Measurements from ENCODE around the gene NAA20. TPM values are rescaled to one million over a fixed set of nuclear protein-coding genes. Genes with fewer than 3 reads are reported as not detected.

Gene NAA20
- total RNA-seq: 54.3 TPM

- peak; percentile 93 for DNase-seq (ENCODE audit: low spot score)
Measured at GRCh38 chr20:20017001-20017843, at the start of gene NAA20. Gene NAA20, plus strand, starts transcription at chr20:20017362. Its CDS starts 35 bp downstream, at chr20:20017397.

- no peak for DNase-seq (ENCODE audit: low spot score)
Measured at GRCh38 chr20:19967445-19967844, 49.7 kb upstream of the NAA20 start.

DNA sequence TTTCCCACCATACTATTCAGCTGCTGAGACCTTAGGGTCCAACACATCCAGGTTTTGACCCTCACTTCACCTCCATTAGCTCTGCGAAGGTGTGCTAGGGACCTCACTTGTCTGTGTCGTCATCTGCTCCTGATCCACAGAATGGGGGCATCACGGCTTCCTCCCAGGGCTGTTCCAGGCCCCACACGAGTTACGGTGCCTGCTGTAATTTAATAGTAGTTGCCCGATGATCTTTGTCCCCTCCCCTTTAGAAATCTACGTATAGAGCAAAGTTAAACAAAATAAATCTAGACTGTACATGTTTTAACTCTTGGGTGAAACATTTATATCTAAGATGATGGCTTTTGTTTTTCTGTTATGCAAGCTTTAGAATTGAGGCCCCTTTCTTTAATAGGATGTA is 49.1 kb upstream of the NAA20 start:
- no peak for DNase-seq (ENCODE audit: low spot score)

- no peak for DNase-seq (ENCODE audit: low spot score)
Measured at GRCh38 chr20:19968466-19969073, 48.6 kb upstream of the NAA20 start.

DNA sequence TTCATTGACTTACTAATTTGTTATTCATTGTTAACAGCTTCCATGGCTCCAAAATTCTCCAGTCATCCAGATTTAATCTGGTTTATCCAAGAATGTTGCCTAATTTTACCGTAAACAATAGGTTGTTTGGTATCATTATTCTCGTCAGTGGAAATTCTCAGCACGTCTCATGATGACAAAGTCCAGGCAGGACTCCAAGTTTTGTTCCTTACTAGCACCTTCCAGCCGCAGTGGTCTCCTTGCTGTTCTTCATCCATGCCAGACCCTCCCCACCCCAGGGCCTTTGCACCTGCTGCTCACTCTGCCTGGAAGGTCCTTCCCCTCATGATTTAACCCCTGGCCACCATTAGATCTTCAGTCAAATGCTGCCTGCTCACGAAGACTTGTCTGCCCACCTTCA is 48.1 kb upstream of the NAA20 start:
- no peak for DNase-seq (ENCODE audit: low spot score)

GRCh38 chr20:19969507-19970255 is 47.5 kb upstream of the NAA20 start:
- DNase-seq (ENCODE audit: low spot score): no peak

DNA sequence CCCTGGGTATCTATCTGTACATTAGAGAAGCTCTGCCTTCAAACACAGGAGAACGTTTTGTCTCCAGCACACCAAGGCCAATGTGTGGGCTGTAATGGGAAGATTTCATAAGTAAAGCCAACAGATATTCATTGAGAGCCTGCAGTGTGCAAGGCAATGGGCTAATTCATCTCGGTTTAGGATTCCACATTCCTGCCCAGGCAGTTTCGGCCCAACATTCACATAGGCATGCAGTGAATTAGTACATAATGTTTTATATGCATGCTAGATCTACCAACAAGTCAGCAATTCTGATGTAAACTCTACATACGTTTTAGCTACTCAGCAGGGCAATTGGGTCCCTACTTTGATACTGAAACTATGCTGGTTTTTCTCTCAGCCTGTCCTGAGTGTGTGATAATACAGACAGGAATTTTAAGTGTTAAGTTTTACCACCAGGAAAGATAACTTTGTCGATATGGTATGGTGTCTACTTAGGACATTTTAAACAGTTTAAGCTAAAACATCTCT is 46.9 kb upstream of the NAA20 start:
- no peak for DNase-seq (ENCODE audit: low spot score)

GRCh38 chr20:19971116-19971515 is 46.0 kb upstream of the NAA20 start:
- no peak for DNase-seq (ENCODE audit: low spot score)

- DNase-seq (ENCODE audit: low spot score): peak; percentile 53
Measured at GRCh38 chr20:19973961-19974629, 43.1 kb upstream of the NAA20 start.

- DNase-seq (ENCODE audit: low spot score): peak; percentile 79
Measured at GRCh38 chr20:19974630-19975435, 42.3 kb upstream of the NAA20 start.

GRCh38 chr20:19975436-19975799 is 41.7 kb upstream of the NAA20 start:
- DNase-seq (ENCODE audit: low spot score): peak; percentile 21

- DNase-seq (ENCODE audit: low spot score): no peak
Measured at GRCh38 chr20:19975901-19976300, 41.3 kb upstream of the NAA20 start.

DNA sequence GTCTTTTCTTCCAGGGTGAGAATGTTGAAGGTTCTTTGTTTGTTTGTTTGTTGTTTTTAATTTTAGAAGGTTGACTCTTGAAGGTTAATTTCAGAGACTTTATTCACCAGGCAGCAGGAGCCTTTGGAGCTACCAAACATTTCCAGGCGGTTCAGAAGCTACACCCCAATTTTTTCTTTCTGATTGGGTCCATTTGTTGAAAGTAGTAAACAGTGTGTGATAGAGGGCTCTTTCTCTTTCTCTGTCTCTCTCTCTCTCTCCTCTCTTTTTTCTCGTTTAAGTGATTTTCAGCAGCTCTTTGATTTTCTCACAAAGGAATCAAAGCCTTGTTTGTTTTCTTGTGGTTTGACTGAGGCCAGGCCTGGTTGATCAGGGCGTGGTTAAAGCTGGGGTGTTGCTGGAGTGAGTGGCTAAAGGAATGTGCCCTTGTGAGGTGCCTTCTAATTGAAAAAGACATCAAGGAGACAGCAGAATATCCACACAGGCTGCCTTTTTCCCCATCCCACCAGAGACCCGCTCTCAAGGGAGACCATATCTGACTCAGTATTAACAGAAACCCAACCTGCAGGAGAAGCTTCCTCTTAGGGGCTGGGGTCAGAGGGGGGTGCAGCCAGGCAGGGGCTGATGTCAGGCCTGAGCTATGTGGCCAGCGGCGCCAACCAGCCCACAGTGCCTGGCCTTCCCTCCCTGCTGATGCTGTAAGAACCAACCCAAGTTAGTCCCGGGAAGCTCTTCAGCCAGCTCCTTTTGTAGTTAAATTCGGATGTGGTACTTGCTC is 40.4 kb upstream of the NAA20 start:
- DNase-seq (ENCODE audit: low spot score): peak; percentile 57

- DNase-seq (ENCODE audit: low spot score): no peak
Measured at GRCh38 chr20:19977373-19977770, 39.8 kb upstream of the NAA20 start.

DNA sequence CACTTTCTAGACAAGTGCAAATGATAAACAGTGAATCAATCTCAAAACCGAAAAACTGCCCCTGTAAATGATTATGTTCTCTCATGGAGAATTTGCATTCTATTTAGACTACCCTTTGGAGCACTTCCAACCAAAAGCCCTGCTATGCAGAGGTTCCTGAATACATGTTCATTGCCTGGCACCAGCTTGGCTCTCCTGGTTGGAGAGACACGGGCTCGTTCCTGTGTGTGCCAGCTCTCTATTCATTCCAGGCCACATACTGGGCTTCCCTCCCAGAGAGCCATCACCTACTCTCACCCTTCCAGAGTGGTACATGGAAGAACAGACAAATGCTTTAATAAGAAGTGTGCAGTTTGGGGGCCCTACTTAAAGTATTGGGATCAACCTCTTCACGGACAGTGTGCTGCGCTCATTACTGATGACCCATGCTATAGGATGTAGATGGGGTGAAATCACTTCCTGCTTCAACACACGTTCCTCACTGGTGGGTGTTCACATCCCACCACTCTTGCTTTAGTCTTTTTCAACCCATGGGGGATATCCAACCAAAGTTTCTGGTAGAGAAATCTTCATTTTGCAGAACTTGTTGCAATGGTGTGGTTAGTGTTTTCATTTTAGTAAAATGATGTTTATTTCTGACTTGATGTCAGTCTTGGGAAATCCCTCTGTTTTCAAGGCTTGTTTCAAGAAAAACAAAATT is 38.5 kb upstream of the NAA20 start:
- no peak for DNase-seq (ENCODE audit: low spot score)

DNA sequence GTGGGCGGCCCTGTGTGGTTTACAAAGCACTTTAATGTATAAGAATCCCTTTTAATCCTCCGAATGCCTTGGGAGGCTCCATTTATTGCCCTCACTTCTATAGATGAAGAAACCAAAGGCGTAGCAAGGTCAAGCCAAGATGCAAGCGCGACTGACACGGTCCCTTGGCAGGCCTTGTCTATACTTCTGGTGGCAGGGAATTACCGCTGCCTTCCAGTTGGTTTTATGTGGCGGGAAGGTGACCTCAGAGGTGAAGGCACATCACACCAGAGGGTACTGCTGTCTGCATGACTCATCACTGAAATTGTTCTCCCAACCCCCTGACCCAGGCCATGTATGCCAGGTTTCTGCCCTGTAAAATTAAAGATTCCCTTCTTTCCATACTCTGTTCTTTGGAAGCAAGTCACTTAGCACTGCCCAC is 36.1 kb upstream of the NAA20 start:
- no peak for DNase-seq (ENCODE audit: low spot score)

DNA sequence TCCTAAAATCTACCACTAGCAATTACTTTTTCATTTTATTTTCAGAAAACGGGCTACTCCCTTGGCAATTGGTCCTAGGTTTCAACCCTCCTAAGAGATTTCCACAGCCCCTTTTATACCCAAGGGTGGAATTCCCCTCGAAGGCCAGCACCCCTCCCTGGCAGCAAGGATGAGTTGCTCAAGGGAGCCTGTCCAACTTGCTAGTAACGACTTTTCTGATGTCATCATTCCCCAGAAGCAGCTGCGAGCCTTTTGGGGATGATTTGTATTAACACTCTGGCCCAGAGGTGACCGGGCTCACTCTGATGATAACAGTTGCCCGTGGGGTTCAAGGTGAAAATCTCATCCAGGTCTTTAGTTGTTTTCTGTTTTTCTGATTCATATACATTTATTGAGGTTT is 30.7 kb upstream of the NAA20 start:
- no peak for DNase-seq (ENCODE audit: low spot score)

DNA sequence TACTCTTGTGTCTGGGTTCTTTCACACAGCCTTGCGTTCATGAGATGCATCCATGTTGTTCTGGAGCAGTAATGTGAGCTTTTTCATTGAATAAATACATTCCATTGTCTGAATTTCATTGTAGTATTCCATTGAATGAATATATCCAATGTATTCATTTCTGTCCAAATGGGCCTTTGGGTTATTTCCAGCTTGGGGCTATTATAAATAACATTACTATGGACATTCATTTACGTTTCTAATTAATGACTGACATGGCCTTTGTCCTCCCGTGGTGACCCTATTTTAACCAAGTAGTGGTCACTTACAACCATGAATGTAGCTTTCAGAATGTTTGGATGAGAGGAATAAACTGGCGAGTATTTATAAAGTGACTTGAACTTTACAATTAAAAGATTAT is 30.1 kb upstream of the NAA20 start:
- no peak for DNase-seq (ENCODE audit: low spot score)

DNA sequence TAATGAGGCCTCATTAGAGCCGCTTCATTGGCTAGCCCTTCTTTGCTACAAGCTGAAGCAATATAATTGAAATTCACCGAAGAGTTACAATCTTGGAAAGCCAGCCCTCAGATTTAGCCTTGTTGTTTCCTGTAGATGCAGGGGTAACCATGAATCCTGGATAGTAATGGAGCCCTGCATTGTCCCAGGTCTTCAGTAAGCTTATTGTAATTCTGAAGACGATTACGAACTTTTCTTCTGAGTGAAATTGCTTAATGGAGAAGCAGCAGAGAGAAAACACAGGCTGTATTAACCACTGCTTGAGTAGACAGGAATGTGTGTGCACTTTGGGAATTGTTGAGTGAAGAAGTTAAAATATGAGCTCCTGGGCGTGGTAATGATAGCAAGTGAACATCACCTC is 26.3 kb upstream of the NAA20 start:
- DNase-seq (ENCODE audit: low spot score): no peak

DNA sequence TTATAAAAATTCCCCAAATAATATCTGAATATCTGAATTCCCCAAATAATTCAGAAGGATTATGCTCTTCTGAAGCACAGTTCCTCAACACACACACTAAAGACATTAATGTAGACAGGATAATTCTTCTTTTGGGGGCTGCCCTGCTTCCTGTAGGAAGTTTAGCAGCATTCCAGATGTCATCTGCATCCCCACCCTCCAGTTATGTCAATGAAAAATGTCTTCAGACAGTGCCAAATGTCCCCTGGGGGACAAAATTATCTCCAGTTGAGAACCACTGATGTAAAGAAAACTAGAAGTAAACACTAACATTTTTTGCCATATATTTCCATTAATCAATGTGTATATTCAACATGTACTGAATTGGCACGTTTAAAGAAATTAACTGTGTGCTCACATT is 25.9 kb upstream of the NAA20 start:
- no peak for DNase-seq (ENCODE audit: low spot score)
